SK-N-MC (cell line): Measurements from ENCODE around the gene BCR.

Source experiments
- DNase-seq: peaks from one replicate; pipeline ENCODE4 v3.0.0-alpha.2; 2011; ENCODE audit warnings: low read depth, low spot score
- H3K27ac ChIP-seq: fragments of 200-600 bp; sonication (generic); 2 replicates; pipeline ENCODE4 v1.5.1; 2016; ENCODE audit warnings: mixed run types
- H3K36me3 ChIP-seq: fragments of 200-600 bp; sonication (generic); 2 replicates; pipeline ENCODE4 v1.6.1; 2017; ENCODE audit warnings: antibody characterized with exemption, low read length, mixed read lengths; ENCODE audit not compliant: insufficient read depth
- H3K4me3 ChIP-seq: fragments of 200-600 bp; sonication (generic); 2 replicates; pipeline ENCODE4 v1.5.1; 2016
- H3K9ac ChIP-seq: fragments of 200-600 bp; sonication (generic); 2 replicates; pipeline ENCODE4 v1.8.0; 2017; ENCODE audit warnings: mixed run types, mixed read lengths; ENCODE audit not compliant: insufficient read length
- H3K9me3 ChIP-seq: fragments of 200-600 bp; sonication (generic); 2 replicates; pipeline ENCODE4 v1.6.1; 2017; ENCODE audit warnings: low read depth, mild to moderate bottlenecking, antibody characterized with exemption, low read length, moderate library complexity, mixed read lengths
- EZH2 ChIP-seq: fragments of 200-600 bp; sonication (generic); IDR thresholded peaks from one replicate; pipeline ENCODE4 v1.6.1; 2017; ENCODE audit warnings: antibody characterized with exemption
- FOXP2 ChIP-seq: optimal IDR thresholded peaks from 2 replicates; pipeline ENCODE3; 2011; ENCODE audit warnings: mild to moderate bottlenecking, moderate library complexity; ENCODE audit not compliant: insufficient read depth; ENCODE audit errors: extremely low read length, control extremely low read depth
- POLR2AphosphoS5 ChIP-seq: IDR thresholded peaks from 2 replicates; pipeline ENCODE4 v1.6.1; 2012; ENCODE audit warnings: mild to moderate bottlenecking, low read depth, low read length, borderline replicate concordance

The BCR gene

GRCh38 chr22:23291806-23292452 lies 111.6 kb downstream of the BCR start:
- Histone ChIP-seq H3K27ac (no peak overlapping the region), H3K9ac (no peak overlapping the region), H3K9me3 (no peaks in the 10 kb centered on the region), H3K36me3 (peaks cover 34% of the 10 kb centered on the region; the same call in 1 of the 2 replicates), H3K4me3 (no peak overlapping the region)
- TF ChIP-seq EZH2: no peak
- TF ChIP-seq POLR2AphosphoS5: no peak
- no peak for TF ChIP-seq FOXP2
- DNase-seq: no peak

GRCh38 chr22:23292453-23293350 lies 112.4 kb downstream of the BCR start:
- no peak overlapping the region for H3K4me3 ChIP-seq
- DNase-seq: no peak
- H3K9ac ChIP-seq: no peak overlapping the region
- TF ChIP-seq EZH2 (no peak), POLR2AphosphoS5 (no peak), FOXP2 (no peak)
- H3K36me3 ChIP-seq: peaks cover 37% of the 10 kb centered on the region; the same call in 1 of the 2 replicates
- no peak overlapping the region for H3K27ac ChIP-seq
- H3K9me3 ChIP-seq: no peaks in the 10 kb centered on the region

- Histone ChIP-seq H3K4me3 (no peak overlapping the region), H3K27ac (no peak overlapping the region), H3K9ac (no peak overlapping the region), H3K9me3 (no peaks in the 10 kb centered on the region), H3K36me3 (peaks cover 38% of the 10 kb centered on the region; the same call in 1 of the 2 replicates)
- TF ChIP-seq EZH2 (no peak), POLR2AphosphoS5 (no peak), FOXP2 (no peak)
- DNase-seq: no peak
Observed at GRCh38 chr22:23293720-23294119, 113.4 kb downstream of the BCR start.

- H3K9me3 ChIP-seq: no peaks in the 10 kb centered on the region
- H3K9ac ChIP-seq: no peak overlapping the region
- TF ChIP-seq EZH2 (no peak), FOXP2 (no peak), POLR2AphosphoS5 (no peak)
- no peak overlapping the region for H3K27ac ChIP-seq
- DNase-seq: no peak
- H3K4me3 ChIP-seq: no peak overlapping the region
- peaks cover 38% of the 10 kb centered on the region; the same call in 1 of the 2 replicates for H3K36me3 ChIP-seq
Observed at GRCh38 chr22:23294221-23294620, 113.9 kb downstream of the BCR start.

- Histone ChIP-seq H3K4me3 (no peak overlapping the region), H3K9me3 (no peaks in the 10 kb centered on the region), H3K9ac (no peak overlapping the region), H3K27ac (no peak overlapping the region), H3K36me3 (peaks cover 9% of the 10 kb centered on the region; the same call in 1 of the 2 replicates)
- TF ChIP-seq POLR2AphosphoS5 (no peak), FOXP2 (no peak), EZH2 (no peak)
- no peak for DNase-seq
Observed at GRCh38 chr22:23300476-23300875, 120.2 kb downstream of the BCR start.

GRCh38 chr22:23301591-23301990 lies 121.3 kb downstream of the BCR start:
- peaks cover 5% of the 10 kb centered on the region; the same call in 1 of the 2 replicates for H3K36me3 ChIP-seq
- TF ChIP-seq EZH2: no peak
- no peak for TF ChIP-seq FOXP2
- no peak for TF ChIP-seq POLR2AphosphoS5

GRCh38 chr22:23302171-23303002 lies 122.1 kb downstream of the BCR start:
- DNase-seq: no peak
- Histone ChIP-seq H3K4me3 (no peak overlapping the region), H3K36me3 (peaks cover 4% of the 10 kb centered on the region; the same call in 1 of the 2 replicates), H3K27ac (no peak overlapping the region), H3K9ac (no peak overlapping the region), H3K9me3 (no peaks in the 10 kb centered on the region)
- no peak for TF ChIP-seq FOXP2
- TF ChIP-seq POLR2AphosphoS5: no peak
- no peak for TF ChIP-seq EZH2

More at GRCh38 chr22:23301591-23301990, 121.3 kb downstream of the BCR start:
- no peak overlapping the region for H3K27ac ChIP-seq
- no peak overlapping the region for H3K9ac ChIP-seq
- no peak for DNase-seq
- no peak overlapping the region for H3K4me3 ChIP-seq
- H3K9me3 ChIP-seq: no peaks in the 10 kb centered on the region

GRCh38 chr22:23305321-23305910 lies 125.1 kb downstream of the BCR start:
- no peak for TF ChIP-seq EZH2
- TF ChIP-seq POLR2AphosphoS5: no peak
- TF ChIP-seq FOXP2: no peak
- H3K27ac ChIP-seq: no peak overlapping the region

More at GRCh38 chr22:23305321-23305910, 125.1 kb downstream of the BCR start:
- Histone ChIP-seq H3K4me3 (no peak overlapping the region), H3K36me3 (no peaks in the 10 kb centered on the region; the same call in 1 of the 2 replicates), H3K9ac (no peak overlapping the region), H3K9me3 (no peaks in the 10 kb centered on the region)
- no peak for DNase-seq
